Trophoblast cell (in vitro differentiated cells and primary cell): ENCODE data around the gene CACNA1C.

Source experiments
- DNase-seq, 2 donors: peaks; one replicate each; pipeline ENCODE4 v3.0.0-alpha.2; 2016
- H2AFZ ChIP-seq: 2 replicates; pipeline ENCODE4 v1.6.1; 2013; ENCODE audit warnings: low read length, moderate library complexity, mild to moderate bottlenecking; ENCODE audit not compliant: insufficient read depth, poor library complexity
- H2AK5ac ChIP-seq: 2 replicates; pipeline ENCODE4 v1.6.1; 2013; ENCODE audit warnings: mild to moderate bottlenecking, low read length
- H2BK120ac ChIP-seq: 2 replicates; pipeline ENCODE4 v1.6.1; 2013; ENCODE audit warnings: low read length, mild to moderate bottlenecking, moderate library complexity; ENCODE audit not compliant: insufficient read depth, poor library complexity
- H2BK12ac ChIP-seq: 2 replicates; pipeline ENCODE4 v1.6.1; 2013; ENCODE audit warnings: mild to moderate bottlenecking, low read length, moderate library complexity
- H2BK5ac ChIP-seq: 2 replicates; pipeline ENCODE4 v1.6.1; 2013; ENCODE audit warnings: low read length, low read depth, moderate library complexity, mild to moderate bottlenecking; ENCODE audit not compliant: poor library complexity
- H3K14ac ChIP-seq: 2 replicates; pipeline ENCODE4 v1.6.1; 2013; ENCODE audit warnings: mild to moderate bottlenecking, low read length
- H3K18ac ChIP-seq: 2 replicates; pipeline ENCODE4 v1.6.1; 2013; ENCODE audit warnings: mild to moderate bottlenecking, low read length
- H3K23ac ChIP-seq: 2 replicates; pipeline ENCODE4 v1.6.1; 2013; ENCODE audit warnings: low read length
- H3K27ac ChIP-seq: 2 replicates; pipeline ENCODE4 v1.5.1; 2013; ENCODE audit warnings: low read depth, mild to moderate bottlenecking, inconsistent platforms, low read length, moderate library complexity
- H3K27me3 ChIP-seq: 2 replicates; pipeline ENCODE4 v1.6.1; 2013; ENCODE audit warnings: inconsistent platforms, mild to moderate bottlenecking, low read length, moderate library complexity; ENCODE audit not compliant: insufficient read depth
- H3K36me3 ChIP-seq, 2 experiments: 1 replicate in 1 of 2; 2 replicates in 1 of 2; pipeline ENCODE4 v1.6.1; 2013; ENCODE audit warnings: low read length in 2 of 2, mild to moderate bottlenecking in 2 of 2, moderate library complexity in 1 of 2; ENCODE audit not compliant: insufficient read depth in 2 of 2, control insufficient read depth in 1 of 2
- H3K4ac ChIP-seq: 2 replicates; pipeline ENCODE4 v1.6.1; 2013; ENCODE audit warnings: low read depth, mild to moderate bottlenecking, low read length, moderate library complexity
- H3K4me1 ChIP-seq, 2 experiments: 1 replicate in 1 of 2; 2 replicates in 1 of 2; pipeline ENCODE4 v1.6.1; 2013; ENCODE audit warnings: low read length in 2 of 2, mild to moderate bottlenecking in 2 of 2, moderate library complexity in 1 of 2; ENCODE audit not compliant: insufficient read depth in 2 of 2, control insufficient read depth in 1 of 2
- H3K4me2 ChIP-seq: 2 replicates; pipeline ENCODE4 v1.6.1; 2013; ENCODE audit warnings: inconsistent platforms, mild to moderate bottlenecking, low read length, moderate library complexity
- H3K4me3 ChIP-seq: 2 replicates; pipeline ENCODE4 v1.5.1; 2013; ENCODE audit warnings: mild to moderate bottlenecking, low read depth, low read length, inconsistent platforms
- H3K79me1 ChIP-seq: one replicate; pipeline ENCODE4 v1.6.1; 2013; ENCODE audit warnings: low read length
- H3K79me2 ChIP-seq: 2 replicates; pipeline ENCODE4 v1.6.1; 2013; ENCODE audit warnings: low read length, mild to moderate bottlenecking; ENCODE audit not compliant: control insufficient read depth, insufficient read depth, poor library complexity
- H3K9ac ChIP-seq: 2 replicates; pipeline ENCODE4 v1.6.1; 2013; ENCODE audit warnings: mild to moderate bottlenecking, low read length
- H3K9me3 ChIP-seq: 2 replicates; pipeline ENCODE4 v1.6.1; 2013; ENCODE audit warnings: low read depth, mild to moderate bottlenecking, control low read depth, inconsistent platforms, low read length; ENCODE audit not compliant: insufficient read depth
- H4K12ac ChIP-seq: 2 replicates; pipeline ENCODE4 v1.6.1; 2013; ENCODE audit warnings: low read depth, mild to moderate bottlenecking, low read length, moderate library complexity
- H4K8ac ChIP-seq: 2 replicates; pipeline ENCODE4 v1.6.1; 2013; ENCODE audit warnings: low read depth, mild to moderate bottlenecking, low read length, moderate library complexity
- H4K91ac ChIP-seq: one replicate; pipeline ENCODE4 v1.6.1; 2013; ENCODE audit warnings: low read depth, mild to moderate bottlenecking, low read length, moderate library complexity
- WGBS: extraction: QIAGEN DNeasy Blood & Tissue Kit; methylation state at CpG from one replicate; pipeline ENCODE4 v1.1.7; 2013; ENCODE audit warnings: missing lambda C conversion rate; ENCODE audit not compliant: insufficient read length, insufficient coverage; ENCODE audit errors: extremely low coverage; 5-methylcytosine and 5-hydroxymethylcytosine counted together

The CACNA1C gene

DNA sequence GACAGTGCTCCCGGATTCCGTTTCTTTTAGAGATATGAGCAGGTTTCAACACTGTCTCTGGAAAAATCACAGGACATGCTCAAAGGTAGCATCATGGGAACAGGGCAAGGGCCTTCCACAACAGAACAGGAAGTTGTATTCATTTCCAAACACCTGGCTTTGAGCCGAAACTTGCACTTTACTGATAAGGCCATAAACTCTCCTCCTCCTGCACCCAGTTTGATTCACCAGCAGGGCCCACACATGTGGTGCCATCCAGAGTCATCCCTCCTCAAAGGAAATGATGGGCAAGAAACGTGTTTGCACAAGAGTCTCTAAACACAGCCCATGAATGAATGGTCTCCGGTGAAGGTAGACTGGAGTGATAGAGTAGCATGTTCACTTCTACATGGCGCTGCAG lies 473.6 kb downstream of the CACNA1C start:
- H2BK5ac ChIP-seq: no peak overlapping the region
- H3K9ac ChIP-seq: no peak overlapping the region
- no peaks in the 10 kb centered on the region for H3K79me1 ChIP-seq
- no peak overlapping the region for H2BK120ac ChIP-seq
- no peak overlapping the region for H3K18ac ChIP-seq
- H3K4me3 ChIP-seq: no peak overlapping the region
- no peak overlapping the region for H3K27ac ChIP-seq
- no peak overlapping the region for H2AK5ac ChIP-seq
- DNase-seq: no peak
- H2AFZ ChIP-seq: no peak overlapping the region
- no peak overlapping the region for H4K12ac ChIP-seq
- H2BK12ac ChIP-seq: no peak overlapping the region
- no peaks in the 10 kb centered on the region for H3K79me2 ChIP-seq
- H3K23ac ChIP-seq: no peak overlapping the region
- H3K4ac ChIP-seq: no peak overlapping the region
- H3K4me1 ChIP-seq: peaks cover 4 to 6% of the 10 kb centered on the region in 2 experiments
- H3K27me3 ChIP-seq: no peaks in the 10 kb centered on the region
- no peak overlapping the region for H3K4me2 ChIP-seq
- no peaks in the 10 kb centered on the region for H3K9me3 ChIP-seq
- H4K8ac ChIP-seq: no peak overlapping the region
- no CpG with 5 or more reads among the region's 6 CpGs for WGBS
- H3K36me3 ChIP-seq: peaks cover 0 to 3% of the 10 kb centered on the region in 2 experiments
- H4K91ac ChIP-seq: no peak overlapping the region
- no peak overlapping the region for H3K14ac ChIP-seq

DNA sequence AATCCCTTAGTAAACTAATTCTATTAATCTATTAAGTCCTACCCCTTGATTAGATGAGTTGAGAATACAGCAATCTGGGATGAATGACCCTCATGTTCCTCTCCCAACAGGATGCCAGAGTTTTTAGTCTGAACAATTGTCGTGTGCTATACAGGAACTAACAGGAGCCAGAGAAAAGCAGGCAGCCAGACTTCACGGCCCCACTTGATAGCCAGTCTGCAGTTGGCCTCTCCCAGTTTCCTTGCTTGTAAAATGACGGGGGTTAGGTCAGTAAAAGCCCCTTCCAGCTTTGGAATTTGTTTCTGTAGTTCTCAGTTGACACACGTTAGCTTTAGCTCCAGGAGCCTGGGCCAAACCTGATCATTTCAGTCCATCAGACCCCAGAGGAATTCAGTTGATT lies 475.2 kb downstream of the CACNA1C start:
- H4K91ac ChIP-seq: no peak overlapping the region
- no peak for DNase-seq
- no peak overlapping the region for H3K9ac ChIP-seq
- WGBS: no CpG with 5 or more reads among the region's 4 CpGs
- no peak overlapping the region for H3K14ac ChIP-seq
- H3K4ac ChIP-seq: no peak overlapping the region
- no peak overlapping the region for H3K4me2 ChIP-seq
- no peak overlapping the region for H4K8ac ChIP-seq
- no peak overlapping the region for H2BK12ac ChIP-seq
- H3K79me2 ChIP-seq: no peaks in the 10 kb centered on the region
- no peak overlapping the region for H3K4me3 ChIP-seq
- H2BK120ac ChIP-seq: no peak overlapping the region
- no peak overlapping the region for H4K12ac ChIP-seq
- no peak overlapping the region for H3K18ac ChIP-seq
- H2AFZ ChIP-seq: no peak overlapping the region
- no peak overlapping the region for H2AK5ac ChIP-seq
- H3K23ac ChIP-seq: no peak overlapping the region
- H3K36me3 ChIP-seq: peaks cover 0 to 3% of the 10 kb centered on the region in 2 experiments
- H3K27ac ChIP-seq: no peak overlapping the region
- no peaks in the 10 kb centered on the region for H3K9me3 ChIP-seq
- H3K79me1 ChIP-seq: no peaks in the 10 kb centered on the region
- H3K4me1 ChIP-seq: peaks cover 11 to 12% of the 10 kb centered on the region in 2 experiments
- no peaks in the 10 kb centered on the region for H3K27me3 ChIP-seq
- no peak overlapping the region for H2BK5ac ChIP-seq

DNA sequence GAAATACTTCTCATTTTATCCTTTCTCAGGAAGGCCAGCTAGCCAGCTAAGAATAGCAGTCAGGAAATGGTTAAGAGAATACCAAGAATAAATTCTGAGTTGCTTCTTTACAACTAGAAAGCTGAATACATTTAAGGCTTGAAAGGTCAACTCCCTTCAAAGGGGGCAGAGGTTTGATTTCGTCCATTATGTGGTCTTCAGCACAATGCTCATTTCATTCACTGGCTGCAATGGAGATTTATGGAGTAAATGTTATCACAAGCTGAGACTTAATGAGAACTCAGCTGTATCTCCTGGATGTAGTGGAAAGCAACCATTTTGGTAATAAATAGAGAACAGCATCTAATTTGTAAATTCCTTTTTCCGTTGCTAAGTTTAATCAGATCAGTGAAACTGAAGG lies 477.0 kb downstream of the CACNA1C start:
- H2BK5ac ChIP-seq: no peak overlapping the region
- no peaks in the 10 kb centered on the region for H3K79me2 ChIP-seq
- H3K4me2 ChIP-seq: no peak overlapping the region
- H3K27ac ChIP-seq: no peak overlapping the region
- H3K36me3 ChIP-seq: peaks cover 0 to 3% of the 10 kb centered on the region in 2 experiments
- H4K12ac ChIP-seq: no peak overlapping the region
- H3K9ac ChIP-seq: no peak overlapping the region
- no peak overlapping the region for H2AFZ ChIP-seq
- H3K23ac ChIP-seq: no peak overlapping the region
- no peak overlapping the region for H4K91ac ChIP-seq
- no peaks in the 10 kb centered on the region for H3K79me1 ChIP-seq
- H3K9me3 ChIP-seq: no peaks in the 10 kb centered on the region
- WGBS: no CpG with 5 or more reads among the region's 2 CpGs
- H2AK5ac ChIP-seq: no peak overlapping the region
- H3K4me3 ChIP-seq: no peak overlapping the region
- no peak overlapping the region for H3K18ac ChIP-seq
- no peak overlapping the region for H3K4ac ChIP-seq
- no peaks in the 10 kb centered on the region for H3K27me3 ChIP-seq
- no peak overlapping the region for H2BK120ac ChIP-seq
- no peak overlapping the region for H2BK12ac ChIP-seq
- DNase-seq: no peak
- H4K8ac ChIP-seq: no peak overlapping the region
- no peak overlapping the region for H3K14ac ChIP-seq
- H3K4me1 ChIP-seq: peaks cover 11 to 12% of the 10 kb centered on the region in 2 experiments

DNA sequence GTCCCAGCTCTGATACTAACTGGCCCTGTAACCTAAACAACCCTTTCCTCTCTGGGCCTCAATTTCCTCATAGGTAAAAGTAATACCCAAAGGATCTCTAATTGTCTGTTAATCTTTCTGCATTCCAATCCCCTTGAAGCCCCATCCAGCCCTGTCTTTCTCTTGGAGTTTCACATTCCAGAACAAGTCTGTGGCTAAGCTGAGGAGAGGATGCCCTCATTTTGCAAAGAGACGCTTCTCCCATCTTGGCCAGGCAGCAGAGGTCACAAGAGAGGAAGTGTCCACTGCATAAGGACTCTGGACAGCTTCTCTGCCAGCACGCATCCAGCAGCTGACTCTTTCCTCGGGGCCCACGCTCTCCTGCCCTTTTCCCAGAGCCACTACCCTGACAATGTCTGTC lies 478.6 kb downstream of the CACNA1C start:
- no peak overlapping the region for H2BK12ac ChIP-seq
- no peak for DNase-seq
- no peak overlapping the region for H3K9ac ChIP-seq
- H3K36me3 ChIP-seq: no peaks in the 10 kb centered on the region
- no peak overlapping the region for H3K18ac ChIP-seq
- WGBS: no CpG with 5 or more reads among the region's 4 CpGs
- no peaks in the 10 kb centered on the region for H3K79me1 ChIP-seq
- no peaks in the 10 kb centered on the region for H3K79me2 ChIP-seq
- no peaks in the 10 kb centered on the region for H3K27me3 ChIP-seq
- H3K14ac ChIP-seq: no peak overlapping the region
- no peak overlapping the region for H2AK5ac ChIP-seq
- no peak overlapping the region for H3K4ac ChIP-seq
- H4K91ac ChIP-seq: no peak overlapping the region
- H2BK5ac ChIP-seq: no peak overlapping the region
- no peak overlapping the region for H4K12ac ChIP-seq
- no peak overlapping the region for H3K4me3 ChIP-seq
- H3K9me3 ChIP-seq: no peaks in the 10 kb centered on the region
- H3K23ac ChIP-seq: no peak overlapping the region
- no peak overlapping the region for H2AFZ ChIP-seq
- H2BK120ac ChIP-seq: no peak overlapping the region
- peaks cover 11 to 12% of the 10 kb centered on the region in 2 experiments for H3K4me1 ChIP-seq
- H3K27ac ChIP-seq: no peak overlapping the region
- H4K8ac ChIP-seq: no peak overlapping the region
- no peak overlapping the region for H3K4me2 ChIP-seq
